ENCODE data around the gene NEDD9.

NEDD9 gene

DNA sequence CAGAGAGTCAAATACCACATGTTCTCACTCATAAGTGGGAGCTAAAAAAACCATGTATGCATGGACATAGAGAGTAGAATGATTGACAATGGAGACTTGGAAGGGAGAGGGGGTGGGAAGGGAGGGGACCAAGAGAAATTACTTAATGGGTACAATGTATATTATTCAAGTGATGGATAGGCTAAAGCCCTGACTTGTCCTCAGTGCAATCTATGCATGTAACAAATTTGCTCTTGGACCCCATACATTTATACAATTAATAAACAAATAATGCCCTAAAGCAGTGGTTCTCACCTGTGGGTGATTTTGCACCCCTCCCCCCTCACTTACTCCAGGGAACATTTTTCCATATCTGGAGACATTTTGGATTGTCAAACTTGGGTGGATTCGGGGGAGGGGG is 33.5 kb upstream of the NEDD9 start:
- Histone ChIP-seq H3K79me2 (ENCODE audit: low read length) (peaks cover 13% of the 10 kb centered on the region), H3K36me3 (replicated peaks; ENCODE audit: low read depth, low read length) (peaks cover 37% of the 10 kb centered on the region), H3K9me3 (ENCODE audit: insufficient read depth, low read length) (no peaks in the 10 kb centered on the region), H4K20me1 (ENCODE audit: insufficient read depth, low read length) (peaks cover 2% of the 10 kb centered on the region; the same call in 1 of the 2 replicates), H3K9ac (ENCODE audit: low read length) (no peak overlapping the region), H3K4me3 (ENCODE audit: low read length) (no peak overlapping the region), H3K27ac (ENCODE audit: low read length) (no peak overlapping the region), H2AFZ (ENCODE audit: low read depth, low read length) (no peak overlapping the region), H3K4me2 (ENCODE audit: low read length) (no peak overlapping the region), H3K27me3 (ENCODE audit: low read depth, low read length) (no peaks in the 10 kb centered on the region), H3K4me1 (ENCODE audit: low read length) (no peaks in the 10 kb centered on the region)
- no peak for TF ChIP-seq EZH2phosphoT487 (IDR thresholded peaks at IDR 0.05; ENCODE audit: low read depth)
- TF ChIP-seq, protein P1, sequence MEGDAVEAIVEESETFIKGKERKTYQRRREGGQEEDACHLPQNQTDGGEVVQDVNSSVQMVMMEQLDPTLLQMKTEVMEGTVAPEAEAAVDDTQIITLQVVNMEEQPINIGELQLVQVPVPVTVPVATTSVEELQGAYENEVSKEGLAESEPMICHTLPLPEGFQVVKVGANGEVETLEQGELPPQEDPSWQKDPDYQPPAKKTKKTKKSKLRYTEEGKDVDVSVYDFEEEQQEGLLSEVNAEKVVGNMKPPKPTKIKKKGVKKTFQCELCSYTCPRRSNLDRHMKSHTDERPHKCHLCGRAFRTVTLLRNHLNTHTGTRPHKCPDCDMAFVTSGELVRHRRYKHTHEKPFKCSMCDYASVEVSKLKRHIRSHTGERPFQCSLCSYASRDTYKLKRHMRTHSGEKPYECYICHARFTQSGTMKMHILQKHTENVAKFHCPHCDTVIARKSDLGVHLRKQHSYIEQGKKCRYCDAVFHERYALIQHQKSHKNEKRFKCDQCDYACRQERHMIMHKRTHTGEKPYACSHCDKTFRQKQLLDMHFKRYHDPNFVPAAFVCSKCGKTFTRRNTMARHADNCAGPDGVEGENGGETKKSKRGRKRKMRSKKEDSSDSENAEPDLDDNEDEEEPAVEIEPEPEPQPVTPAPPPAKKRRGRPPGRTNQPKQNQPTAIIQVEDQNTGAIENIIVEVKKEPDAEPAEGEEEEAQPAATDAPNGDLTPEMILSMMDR (IDR thresholded peaks at IDR 0.05; ENCODE audit: low read depth, low read length): no peak

DNA sequence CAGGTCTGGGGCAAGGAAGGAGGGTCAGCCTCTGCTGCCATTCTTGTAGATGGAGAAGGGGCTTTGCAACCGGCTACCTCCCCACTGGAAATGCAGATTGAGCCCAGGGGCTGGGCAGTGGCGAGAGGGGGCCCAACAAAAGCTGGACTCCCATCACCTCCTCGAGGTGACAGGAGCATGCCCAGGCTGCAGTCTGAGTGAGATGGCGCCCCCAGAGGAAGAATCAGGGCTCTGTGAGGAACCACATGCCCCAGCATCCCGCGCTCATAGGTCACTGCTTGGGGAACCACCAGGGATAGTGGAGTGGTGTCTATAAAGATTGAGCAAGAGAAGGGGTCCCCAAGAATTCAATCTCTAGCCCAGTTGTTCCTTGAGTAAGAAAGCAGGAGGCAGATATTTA is 31.6 kb upstream of the NEDD9 start:
- H3K4me3 ChIP-seq (ENCODE audit: low read length): no peak overlapping the region
- peaks cover 9% of the 10 kb centered on the region; the same call in 1 of the 2 replicates for H3K79me2 ChIP-seq (ENCODE audit: low read length)
- peaks cover 4% of the 10 kb centered on the region; the same call in 1 of the 2 replicates for H4K20me1 ChIP-seq (ENCODE audit: insufficient read depth, low read length)
- no peak overlapping the region for H3K4me2 ChIP-seq (ENCODE audit: low read length)
- H3K9me3 ChIP-seq (ENCODE audit: insufficient read depth, low read length): no peaks in the 10 kb centered on the region
- TF ChIP-seq EZH2phosphoT487 (IDR thresholded peaks at IDR 0.05; ENCODE audit: low read depth): no peak
- TF ChIP-seq, protein P1 (IDR thresholded peaks at IDR 0.05; ENCODE audit: low read depth, low read length): no peak
- H3K9ac ChIP-seq (ENCODE audit: low read length): no peak overlapping the region
- H3K27ac ChIP-seq (ENCODE audit: low read length): no peak overlapping the region
- no peak overlapping the region for H2AFZ ChIP-seq (ENCODE audit: low read depth, low read length)
- H3K36me3 ChIP-seq (replicated peaks; ENCODE audit: low read depth, low read length): peaks cover 40% of the 10 kb centered on the region
- H3K27me3 ChIP-seq (ENCODE audit: low read depth, low read length): no peaks in the 10 kb centered on the region
- H3K4me1 ChIP-seq (ENCODE audit: low read length): no peaks in the 10 kb centered on the region

DNA sequence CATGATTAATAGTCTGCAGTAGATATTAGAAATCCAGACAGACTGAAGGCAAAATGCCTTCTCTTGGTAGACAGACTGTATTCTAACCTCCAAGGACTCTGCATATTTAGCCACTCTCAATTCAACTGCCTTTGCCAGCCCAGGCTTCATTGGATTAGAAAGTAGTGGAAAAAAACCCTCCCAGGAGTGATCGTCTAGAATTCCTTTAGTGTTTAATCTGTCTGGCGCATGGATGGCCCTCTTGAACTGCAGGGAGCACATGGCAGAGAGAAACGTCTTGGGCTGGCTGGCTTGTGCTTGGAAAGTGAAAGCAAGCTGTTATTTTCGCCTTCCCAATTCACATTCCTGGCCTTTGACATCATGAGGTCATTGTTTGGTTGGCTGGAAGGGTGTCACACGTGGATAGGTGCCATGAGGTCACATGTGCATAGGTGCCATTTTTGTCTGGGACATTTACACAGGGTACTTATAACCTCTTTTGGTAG is 30.9 kb upstream of the NEDD9 start:
- Histone ChIP-seq H3K9ac (ENCODE audit: low read length) (no peak overlapping the region), H3K36me3 (replicated peaks; ENCODE audit: low read depth, low read length) (peaks cover 35% of the 10 kb centered on the region), H4K20me1 (ENCODE audit: insufficient read depth, low read length) (peaks cover 9% of the 10 kb centered on the region; the same call in 1 of the 2 replicates), H3K27me3 (ENCODE audit: low read depth, low read length) (no peaks in the 10 kb centered on the region), H3K4me3 (ENCODE audit: low read length) (no peak overlapping the region), H2AFZ (ENCODE audit: low read depth, low read length) (no peak overlapping the region), H3K27ac (ENCODE audit: low read length) (no peak overlapping the region), H3K4me1 (ENCODE audit: low read length) (peaks cover 7% of the 10 kb centered on the region), H3K79me2 (ENCODE audit: low read length) (peaks cover 9% of the 10 kb centered on the region; the same call in 1 of the 2 replicates), H3K9me3 (ENCODE audit: insufficient read depth, low read length) (no peaks in the 10 kb centered on the region), H3K4me2 (ENCODE audit: low read length) (no peak overlapping the region)
- TF ChIP-seq, protein P1 (IDR thresholded peaks at IDR 0.05; ENCODE audit: low read depth, low read length): no peak
- TF ChIP-seq EZH2phosphoT487 (IDR thresholded peaks at IDR 0.05; ENCODE audit: low read depth): no peak

DNA sequence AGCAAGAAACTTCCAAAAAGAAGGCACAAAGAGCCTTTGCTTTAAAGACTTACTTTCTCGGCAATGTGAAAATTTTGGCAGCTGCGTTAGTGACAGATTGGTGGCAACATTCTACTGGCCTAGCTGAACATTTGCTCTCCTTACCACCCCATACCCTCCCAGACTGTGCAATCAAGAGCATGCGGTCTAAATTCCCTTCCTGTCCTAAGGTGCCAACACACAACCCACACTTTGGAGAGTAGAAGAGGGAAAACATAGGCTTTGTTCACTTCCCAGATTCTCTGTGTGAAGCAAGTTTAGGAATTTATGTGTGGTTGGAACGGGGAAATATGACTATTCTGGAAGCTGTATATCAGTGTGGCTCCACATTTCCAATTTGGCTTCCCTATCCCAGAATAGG is 29.8 kb upstream of the NEDD9 start:
- H3K9me3 ChIP-seq (ENCODE audit: insufficient read depth, low read length): no peaks in the 10 kb centered on the region
- H2AFZ ChIP-seq (ENCODE audit: low read depth, low read length): no peak overlapping the region

More for the DNA sequence above, 29.8 kb upstream of the NEDD9 start:
- no peak overlapping the region for H3K9ac ChIP-seq (ENCODE audit: low read length)
- TF ChIP-seq, protein P1 (IDR thresholded peaks at IDR 0.05; ENCODE audit: low read depth, low read length): no peak
- TF ChIP-seq EZH2phosphoT487 (IDR thresholded peaks at IDR 0.05; ENCODE audit: low read depth): no peak
- H3K4me1 ChIP-seq (ENCODE audit: low read length): peaks cover 10% of the 10 kb centered on the region
- H4K20me1 ChIP-seq (ENCODE audit: insufficient read depth, low read length): peaks cover 9% of the 10 kb centered on the region; the same call in 1 of the 2 replicates
- peaks cover 35% of the 10 kb centered on the region for H3K36me3 ChIP-seq (replicated peaks; ENCODE audit: low read depth, low read length)
- H3K27ac ChIP-seq (ENCODE audit: low read length): no peak overlapping the region
- peaks cover 9% of the 10 kb centered on the region; the same call in 1 of the 2 replicates for H3K79me2 ChIP-seq (ENCODE audit: low read length)
- no peak overlapping the region for H3K4me3 ChIP-seq (ENCODE audit: low read length)
- H3K4me2 ChIP-seq (ENCODE audit: low read length): no peak overlapping the region
- no peaks in the 10 kb centered on the region for H3K27me3 ChIP-seq (ENCODE audit: low read depth, low read length)
